ENCODE results near the gene TACR1. TPM values are rescaled to one million over a fixed set of nuclear protein-coding genes. Genes with fewer than 3 reads are reported as not detected.

Gene TACR1
- total and polyA plus RNA-seq, 2 of the 13 experiments (the other 11 are each of a cell fraction or from before 2014, with no cell fraction given) = not detected

DNA sequence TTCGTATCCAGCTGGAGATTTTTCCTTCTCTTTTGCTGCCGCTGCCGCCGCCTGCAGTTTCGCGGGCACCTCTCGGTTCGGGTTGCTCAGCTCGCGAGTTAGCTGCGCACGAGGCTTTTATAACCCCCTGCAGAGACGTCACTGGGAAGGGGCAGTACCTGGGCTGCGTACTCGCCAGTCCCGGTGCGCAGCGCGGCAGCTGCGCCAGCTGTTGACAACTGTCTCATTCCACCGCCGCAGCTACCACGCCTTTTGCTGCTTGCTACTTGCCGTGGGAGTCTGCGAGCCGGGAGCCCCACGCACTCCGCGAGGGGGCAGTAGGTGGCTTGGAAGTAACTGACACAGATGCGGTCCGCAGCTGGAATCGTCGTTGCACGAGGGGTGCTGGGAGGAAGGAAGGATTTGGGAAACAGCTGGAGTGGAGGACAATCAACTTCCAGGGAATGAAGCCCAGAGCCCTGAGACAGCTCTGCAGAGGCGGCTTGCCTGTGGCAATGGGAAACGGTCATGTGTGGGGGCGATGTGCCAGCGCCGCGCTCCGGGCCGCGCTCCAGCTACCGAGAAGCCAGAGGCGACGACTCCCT lies at the start of gene TACR1 (continued):
- TF ChIP-seq, protein P1, sequence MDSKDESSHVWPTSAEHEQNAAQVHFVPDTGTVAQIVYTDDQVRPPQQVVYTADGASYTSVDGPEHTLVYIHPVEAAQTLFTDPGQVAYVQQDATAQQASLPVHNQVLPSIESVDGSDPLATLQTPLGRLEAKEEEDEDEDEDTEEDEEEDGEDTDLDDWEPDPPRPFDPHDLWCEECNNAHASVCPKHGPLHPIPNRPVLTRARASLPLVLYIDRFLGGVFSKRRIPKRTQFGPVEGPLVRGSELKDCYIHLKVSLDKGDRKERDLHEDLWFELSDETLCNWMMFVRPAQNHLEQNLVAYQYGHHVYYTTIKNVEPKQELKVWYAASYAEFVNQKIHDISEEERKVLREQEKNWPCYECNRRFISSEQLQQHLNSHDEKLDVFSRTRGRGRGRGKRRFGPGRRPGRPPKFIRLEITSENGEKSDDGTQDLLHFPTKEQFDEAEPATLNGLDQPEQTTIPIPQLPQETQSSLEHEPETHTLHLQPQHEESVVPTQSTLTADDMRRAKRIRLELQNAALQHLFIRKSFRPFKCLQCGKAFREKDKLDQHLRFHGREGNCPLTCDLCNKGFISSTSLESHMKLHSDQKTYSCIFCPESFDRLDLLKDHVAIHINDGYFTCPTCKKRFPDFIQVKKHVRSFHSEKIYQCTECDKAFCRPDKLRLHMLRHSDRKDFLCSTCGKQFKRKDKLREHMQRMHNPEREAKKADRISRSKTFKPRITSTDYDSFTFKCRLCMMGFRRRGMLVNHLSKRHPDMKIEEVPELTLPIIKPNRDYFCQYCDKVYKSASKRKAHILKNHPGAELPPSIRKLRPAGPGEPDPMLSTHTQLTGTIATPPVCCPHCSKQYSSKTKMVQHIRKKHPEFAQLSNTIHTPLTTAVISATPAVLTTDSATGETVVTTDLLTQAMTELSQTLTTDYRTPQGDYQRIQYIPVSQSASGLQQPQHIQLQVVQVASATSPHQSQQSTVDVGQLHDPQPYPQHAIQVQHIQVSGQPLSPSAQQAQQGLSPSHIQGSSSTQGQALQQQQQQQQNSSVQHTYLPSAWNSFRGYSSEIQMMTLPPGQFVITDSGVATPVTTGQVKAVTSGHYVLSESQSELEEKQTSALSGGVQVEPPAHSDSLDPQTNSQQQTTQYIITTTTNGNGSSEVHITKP (CRISPR knock-in tag; IDR thresholded peaks at IDR 0.05; ENCODE audit: low read depth) = no peak
- TF ChIP-seq ATAD3A (CRISPR knock-in tag; IDR thresholded peaks at IDR 0.05) (no peak), ZNF549 (CRISPR knock-in tag; IDR thresholded peaks at IDR 0.05) (no peak), ZNF83 (CRISPR knock-in tag; IDR thresholded peaks at IDR 0.05; ENCODE audit: borderline replicate concordance) (no peak), SNRNP70 (IDR thresholded peaks at IDR 0.05; ENCODE audit: low read depth, low read length) (no peak), NR2F1 (CRISPR knock-in tag; IDR thresholded peaks at IDR 0.05) (no peak), WIZ (CRISPR knock-in tag; IDR thresholded peaks at IDR 0.05) (no peak), NFYC (CRISPR knock-in tag; IDR thresholded peaks at IDR 0.05) (no peak), ZMYM3 (CRISPR knock-in tag; IDR thresholded peaks at IDR 0.05) (no peak), RFX3 (CRISPR knock-in tag; IDR thresholded peaks at IDR 0.05) (no peak), MIER3 (CRISPR knock-in tag; IDR thresholded peaks at IDR 0.05; ENCODE audit: borderline replicate concordance) (no peak), IRX3 (CRISPR knock-in tag; IDR thresholded peaks at IDR 0.05; ENCODE audit: borderline replicate concordance, low read depth) (no peak), PITX1 (CRISPR knock-in tag; IDR thresholded peaks at IDR 0.05) (no peak), NPAS2 (CRISPR knock-in tag; IDR thresholded peaks at IDR 0.05; ENCODE audit: borderline replicate concordance) (no peak)
- TF ChIP-seq, protein P2, sequence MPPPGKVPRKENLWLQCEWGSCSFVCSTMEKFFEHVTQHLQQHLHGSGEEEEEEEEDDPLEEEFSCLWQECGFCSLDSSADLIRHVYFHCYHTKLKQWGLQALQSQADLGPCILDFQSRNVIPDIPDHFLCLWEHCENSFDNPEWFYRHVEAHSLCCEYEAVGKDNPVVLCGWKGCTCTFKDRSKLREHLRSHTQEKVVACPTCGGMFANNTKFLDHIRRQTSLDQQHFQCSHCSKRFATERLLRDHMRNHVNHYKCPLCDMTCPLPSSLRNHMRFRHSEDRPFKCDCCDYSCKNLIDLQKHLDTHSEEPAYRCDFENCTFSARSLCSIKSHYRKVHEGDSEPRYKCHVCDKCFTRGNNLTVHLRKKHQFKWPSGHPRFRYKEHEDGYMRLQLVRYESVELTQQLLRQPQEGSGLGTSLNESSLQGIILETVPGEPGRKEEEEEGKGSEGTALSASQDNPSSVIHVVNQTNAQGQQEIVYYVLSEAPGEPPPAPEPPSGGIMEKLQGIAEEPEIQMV (CRISPR knock-in tag; IDR thresholded peaks at IDR 0.05; ENCODE audit: low read depth) = no peak; the same call in 1 of the 2 replicates
- TF ChIP-seq, protein P3, sequence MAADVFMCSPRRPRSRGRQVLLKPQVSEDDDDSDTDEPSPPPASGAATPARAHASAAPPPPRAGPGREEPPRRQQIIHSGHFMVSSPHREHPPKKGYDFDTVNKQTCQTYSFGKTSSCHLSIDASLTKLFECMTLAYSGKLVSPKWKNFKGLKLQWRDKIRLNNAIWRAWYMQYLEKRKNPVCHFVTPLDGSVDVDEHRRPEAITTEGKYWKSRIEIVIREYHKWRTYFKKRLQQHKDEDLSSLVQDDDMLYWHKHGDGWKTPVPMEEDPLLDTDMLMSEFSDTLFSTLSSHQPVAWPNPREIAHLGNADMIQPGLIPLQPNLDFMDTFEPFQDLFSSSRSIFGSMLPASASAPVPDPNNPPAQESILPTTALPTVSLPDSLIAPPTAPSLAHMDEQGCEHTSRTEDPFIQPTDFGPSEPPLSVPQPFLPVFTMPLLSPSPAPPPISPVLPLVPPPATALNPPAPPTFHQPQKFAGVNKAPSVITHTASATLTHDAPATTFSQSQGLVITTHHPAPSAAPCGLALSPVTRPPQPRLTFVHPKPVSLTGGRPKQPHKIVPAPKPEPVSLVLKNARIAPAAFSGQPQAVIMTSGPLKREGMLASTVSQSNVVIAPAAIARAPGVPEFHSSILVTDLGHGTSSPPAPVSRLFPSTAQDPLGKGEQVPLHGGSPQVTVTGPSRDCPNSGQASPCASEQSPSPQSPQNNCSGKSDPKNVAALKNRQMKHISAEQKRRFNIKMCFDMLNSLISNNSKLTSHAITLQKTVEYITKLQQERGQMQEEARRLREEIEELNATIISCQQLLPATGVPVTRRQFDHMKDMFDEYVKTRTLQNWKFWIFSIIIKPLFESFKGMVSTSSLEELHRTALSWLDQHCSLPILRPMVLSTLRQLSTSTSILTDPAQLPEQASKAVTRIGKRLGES (CRISPR knock-in tag; IDR thresholded peaks at IDR 0.05; ENCODE audit: borderline replicate concordance) = no peak
- TF ChIP-seq, protein P4, sequence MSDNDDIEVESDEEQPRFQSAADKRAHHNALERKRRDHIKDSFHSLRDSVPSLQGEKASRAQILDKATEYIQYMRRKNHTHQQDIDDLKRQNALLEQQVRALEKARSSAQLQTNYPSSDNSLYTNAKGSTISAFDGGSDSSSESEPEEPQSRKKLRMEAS (IDR thresholded peaks at IDR 0.05) = 0 out of 2 replicates have a peak, but pooled peaks have one; percentile 19
- TF ChIP-seq, protein P5, sequence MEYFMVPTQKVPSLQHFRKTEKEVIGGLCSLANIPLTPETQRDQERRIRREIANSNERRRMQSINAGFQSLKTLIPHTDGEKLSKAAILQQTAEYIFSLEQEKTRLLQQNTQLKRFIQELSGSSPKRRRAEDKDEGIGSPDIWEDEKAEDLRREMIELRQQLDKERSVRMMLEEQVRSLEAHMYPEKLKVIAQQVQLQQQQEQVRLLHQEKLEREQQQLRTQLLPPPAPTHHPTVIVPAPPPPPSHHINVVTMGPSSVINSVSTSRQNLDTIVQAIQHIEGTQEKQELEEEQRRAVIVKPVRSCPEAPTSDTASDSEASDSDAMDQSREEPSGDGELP (IDR thresholded peaks at IDR 0.05; ENCODE audit: borderline replicate concordance, low read depth) = no peak
